Panc1 (cell line): ENCODE measurements around the gene TBX1. TPM values are rescaled to one million over a fixed set of nuclear protein-coding genes. Genes with fewer than 3 reads are reported as not detected.

Experiments
- ATAC-seq: fragments of 200-7000 bp; cut with Tn5 transposase; 2 replicates; pipeline ENCODE4 v1.9.1; 2020; ENCODE audit warnings: mild to moderate bottlenecking, moderate library complexity
- BruUV-seq: library from RNA; stranded (reverse); fragments of 400-500 nt; replicated peaks from 2 replicates; lab custom pipeline; 2021; lab: Mats Ljungman, UMichigan
- CTCF ChIA-PET: fragments of 300-600 bp; sonication (Branson Sonifier 250); formaldehyde crosslinking; loops from one replicate; lab custom pipeline; 2022; ENCODE audit warnings: antibody characterized with exemption; lab: Charles Lee
- POLR2A ChIA-PET: fragments of 300-600 bp; sonication (Branson Sonifier 250); formaldehyde crosslinking; loops from one replicate; lab custom pipeline; 2022; ENCODE audit warnings: antibody characterized with exemption; lab: Charles Lee
- DNase-seq: peaks from one replicate; pipeline ENCODE4 v3.0.0-alpha.2; 2010; ENCODE audit warnings: low read depth, low spot score
- H3K27ac ChIP-seq: 2 replicates; pipeline ENCODE4 v1.5.1; 2011; ENCODE audit warnings: mild to moderate bottlenecking, low read length, inconsistent platforms
- H3K27me3 ChIP-seq: fragments of 200-500 bp; sonication (Bioruptor generic); 2 replicates; pipeline ENCODE4 v1.6.0; 2014; ENCODE audit warnings: low read length, inconsistent platforms; ENCODE audit not compliant: control insufficient read depth, insufficient read depth
- H3K36me3 ChIP-seq: fragments of 200-500 bp; sonication (Bioruptor generic); 2 replicates; pipeline ENCODE4 v1.5.1; 2014; ENCODE audit warnings: inconsistent platforms, mild to moderate bottlenecking, low read length, moderate library complexity; ENCODE audit not compliant: control insufficient read depth, insufficient read depth
- H3K4me1 ChIP-seq: 2 replicates; pipeline ENCODE4 v1.5.1; 2011; ENCODE audit warnings: inconsistent platforms, mild to moderate bottlenecking, low read length, moderate library complexity; ENCODE audit not compliant: control insufficient read depth, insufficient read depth
- H3K4me3 ChIP-seq, 2 experiments: 2 replicates each; pipeline ENCODE4 v1.5.1; 2011 to 2012; ENCODE audit warnings: low read depth in 2 of 2, low read length in 2 of 2, mild to moderate bottlenecking in 2 of 2, inconsistent platforms in 1 of 2, moderate library complexity in 1 of 2
- H3K9me3 ChIP-seq: fragments of 200-500 bp; sonication (Bioruptor generic); 2 replicates; pipeline ENCODE4 v1.5.1; 2014; ENCODE audit warnings: low read depth, mild to moderate bottlenecking, inconsistent platforms, low read length, moderate library complexity; ENCODE audit not compliant: control insufficient read depth, insufficient read depth
- POLR2AphosphoS5 ChIP-seq: IDR thresholded peaks from 2 replicates; pipeline ENCODE4 v1.6.1; 2012; ENCODE audit warnings: mild to moderate bottlenecking, low read depth, low read length, moderate library complexity
- SIN3A ChIP-seq: IDR thresholded peaks from 2 replicates; pipeline ENCODE4 v1.6.1; 2012; ENCODE audit warnings: low read depth, mild to moderate bottlenecking, low read length, moderate library complexity, borderline replicate concordance; ENCODE audit not compliant: insufficient read depth
- TCF7L2 ChIP-seq: IDR thresholded peaks from 2 replicates; pipeline ENCODE4 v1.6.1; 2011; ENCODE audit warnings: mild to moderate bottlenecking, low read depth, low read length, inconsistent platforms
- in situ Hi-C: cut with HindIII; loops from 2 replicates; pipeline ENCODE4 v1.10.0; 2016; ENCODE audit warnings: low sequenced_read_pairs, low pct_unique_long_range_greater_than_20kb
- intact Hi-C: fragments of 100-400 bp; cut with micrococcal nuclease; formaldehyde crosslinking; loops from one replicate; pipeline ENCODE4 v1.10.0; 2022; ENCODE audit not compliant: unreplicated experiment
- total RNA-seq: library from RNA; stranded (reverse); gene quantifications from one replicate; pipeline ENCODE4 v1.2.1, GENCODE V29; 2021; ENCODE audit not compliant: unreplicated experiment
- TF ChIP-seq, protein P1 (sequence below): fragments of 450-650 bp; IDR thresholded peaks from 2 replicates; pipeline ENCODE4 v1.5.1; 2017; ENCODE audit warnings: mild to moderate bottlenecking
- TF ChIP-seq, protein P2 (sequence below), 2 experiments: IDR thresholded peaks; 2 replicates each; pipeline ENCODE4 v1.6.1; 2011 to 2012; ENCODE audit warnings: low read depth in 2 of 2, control low read depth in 1 of 2, low read length in 1 of 2, mild to moderate bottlenecking in 1 of 2, moderate library complexity in 1 of 2; ENCODE audit not compliant: insufficient read depth in 1 of 2

TBX1 gene
- total RNA-seq, 1 experiment from 2014 or later: 91.7 TPM

DNA sequence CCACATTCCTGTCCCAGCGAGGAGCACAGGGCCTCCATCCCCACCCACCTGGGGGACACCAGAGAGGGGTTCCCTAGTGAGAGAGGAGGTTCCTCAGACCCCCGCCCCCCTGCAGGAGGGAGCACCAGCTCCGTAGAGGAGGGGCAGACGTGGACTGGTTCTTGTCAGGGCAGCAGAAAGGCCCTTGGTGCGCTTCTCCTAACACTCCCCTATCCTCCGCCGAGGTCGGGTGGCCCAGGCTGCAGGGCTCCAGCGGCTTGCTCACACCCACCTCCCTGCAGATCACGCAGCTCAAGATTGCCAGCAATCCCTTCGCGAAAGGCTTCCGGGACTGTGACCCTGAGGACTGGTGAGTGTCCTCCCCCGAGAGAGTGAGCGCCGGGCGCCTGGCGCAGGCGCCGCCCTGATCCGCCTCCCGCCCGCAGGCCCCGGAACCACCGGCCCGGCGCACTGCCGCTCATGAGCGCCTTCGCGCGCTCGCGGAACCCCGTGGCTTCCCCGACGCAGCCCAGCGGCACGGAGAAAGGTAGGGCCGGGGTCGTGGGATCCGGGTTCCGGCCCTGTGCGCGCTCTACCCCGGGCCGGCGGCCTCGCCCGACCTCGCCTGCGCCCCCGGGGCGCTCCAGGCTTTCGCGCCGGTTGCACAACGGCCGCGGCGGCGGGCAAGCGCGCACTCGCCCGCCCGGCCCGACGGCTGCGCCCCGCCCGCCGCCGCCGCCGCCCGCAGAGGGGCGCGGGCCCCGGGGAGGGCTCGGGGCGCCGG is 5.1 kb downstream of the TBX1 start:
- intact Hi-C loops (no loop called here), in situ Hi-C loops (no loop called here)
- Histone ChIP-seq H3K4me3 (0 out of 4 replicates have a peak overlapping the region, but pooled peaks of 1 of the 2 experiments have one; percentile 2), H3K27me3 (no peaks in the 10 kb centered on the region), H3K27ac (peak overlapping the region; percentile 76; the same call in 1 of the 2 replicates), H3K4me1 (peaks cover 20% of the 10 kb centered on the region), H3K36me3 (no peaks in the 10 kb centered on the region; the same call in 1 of the 2 replicates), H3K9me3 (no peaks in the 10 kb centered on the region)
- TF ChIP-seq TCF7L2: no peak
- TF ChIP-seq SIN3A: no peak
- peak; percentile 27; the same call in 1 of the 2 replicates for TF ChIP-seq POLR2AphosphoS5
- TF ChIP-seq, protein P1, sequence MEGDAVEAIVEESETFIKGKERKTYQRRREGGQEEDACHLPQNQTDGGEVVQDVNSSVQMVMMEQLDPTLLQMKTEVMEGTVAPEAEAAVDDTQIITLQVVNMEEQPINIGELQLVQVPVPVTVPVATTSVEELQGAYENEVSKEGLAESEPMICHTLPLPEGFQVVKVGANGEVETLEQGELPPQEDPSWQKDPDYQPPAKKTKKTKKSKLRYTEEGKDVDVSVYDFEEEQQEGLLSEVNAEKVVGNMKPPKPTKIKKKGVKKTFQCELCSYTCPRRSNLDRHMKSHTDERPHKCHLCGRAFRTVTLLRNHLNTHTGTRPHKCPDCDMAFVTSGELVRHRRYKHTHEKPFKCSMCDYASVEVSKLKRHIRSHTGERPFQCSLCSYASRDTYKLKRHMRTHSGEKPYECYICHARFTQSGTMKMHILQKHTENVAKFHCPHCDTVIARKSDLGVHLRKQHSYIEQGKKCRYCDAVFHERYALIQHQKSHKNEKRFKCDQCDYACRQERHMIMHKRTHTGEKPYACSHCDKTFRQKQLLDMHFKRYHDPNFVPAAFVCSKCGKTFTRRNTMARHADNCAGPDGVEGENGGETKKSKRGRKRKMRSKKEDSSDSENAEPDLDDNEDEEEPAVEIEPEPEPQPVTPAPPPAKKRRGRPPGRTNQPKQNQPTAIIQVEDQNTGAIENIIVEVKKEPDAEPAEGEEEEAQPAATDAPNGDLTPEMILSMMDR: no peak
- TF ChIP-seq, protein P2, sequence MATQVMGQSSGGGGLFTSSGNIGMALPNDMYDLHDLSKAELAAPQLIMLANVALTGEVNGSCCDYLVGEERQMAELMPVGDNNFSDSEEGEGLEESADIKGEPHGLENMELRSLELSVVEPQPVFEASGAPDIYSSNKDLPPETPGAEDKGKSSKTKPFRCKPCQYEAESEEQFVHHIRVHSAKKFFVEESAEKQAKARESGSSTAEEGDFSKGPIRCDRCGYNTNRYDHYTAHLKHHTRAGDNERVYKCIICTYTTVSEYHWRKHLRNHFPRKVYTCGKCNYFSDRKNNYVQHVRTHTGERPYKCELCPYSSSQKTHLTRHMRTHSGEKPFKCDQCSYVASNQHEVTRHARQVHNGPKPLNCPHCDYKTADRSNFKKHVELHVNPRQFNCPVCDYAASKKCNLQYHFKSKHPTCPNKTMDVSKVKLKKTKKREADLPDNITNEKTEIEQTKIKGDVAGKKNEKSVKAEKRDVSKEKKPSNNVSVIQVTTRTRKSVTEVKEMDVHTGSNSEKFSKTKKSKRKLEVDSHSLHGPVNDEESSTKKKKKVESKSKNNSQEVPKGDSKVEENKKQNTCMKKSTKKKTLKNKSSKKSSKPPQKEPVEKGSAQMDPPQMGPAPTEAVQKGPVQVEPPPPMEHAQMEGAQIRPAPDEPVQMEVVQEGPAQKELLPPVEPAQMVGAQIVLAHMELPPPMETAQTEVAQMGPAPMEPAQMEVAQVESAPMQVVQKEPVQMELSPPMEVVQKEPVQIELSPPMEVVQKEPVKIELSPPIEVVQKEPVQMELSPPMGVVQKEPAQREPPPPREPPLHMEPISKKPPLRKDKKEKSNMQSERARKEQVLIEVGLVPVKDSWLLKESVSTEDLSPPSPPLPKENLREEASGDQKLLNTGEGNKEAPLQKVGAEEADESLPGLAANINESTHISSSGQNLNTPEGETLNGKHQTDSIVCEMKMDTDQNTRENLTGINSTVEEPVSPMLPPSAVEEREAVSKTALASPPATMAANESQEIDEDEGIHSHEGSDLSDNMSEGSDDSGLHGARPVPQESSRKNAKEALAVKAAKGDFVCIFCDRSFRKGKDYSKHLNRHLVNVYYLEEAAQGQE (IDR thresholded peaks at IDR 0.05; ENCODE audit: insufficient read depth in 1 of 2, low read depth in 2 of 2, low read length in 1 of 2): no peak
- DNase-seq (no peak), ATAC-seq (peak; percentile 25)
- CTCF ChIA-PET: no interaction called here
- no TSS peak for BruUV-seq
- POLR2A ChIA-PET: no interaction called here

DNA sequence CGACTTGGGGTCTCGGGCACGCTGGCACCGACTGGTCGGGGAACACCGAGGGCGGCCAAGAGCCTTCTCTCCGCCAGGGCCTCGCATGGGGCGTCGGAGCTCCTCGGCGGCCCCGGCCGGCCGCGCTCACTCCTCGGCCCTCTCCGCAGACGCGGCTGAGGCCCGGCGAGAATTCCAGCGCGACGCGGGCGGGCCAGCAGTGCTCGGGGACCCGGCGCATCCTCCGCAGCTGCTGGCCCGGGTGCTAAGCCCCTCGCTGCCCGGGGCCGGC is 5.6 kb downstream of the TBX1 start:
- BruUV-seq: no TSS peak
- in situ Hi-C loops: no loop called here
- Histone ChIP-seq H3K4me1 (peaks cover 23% of the 10 kb centered on the region), H3K36me3 (no peaks in the 10 kb centered on the region; the same call in 1 of the 2 replicates), H3K27me3 (no peaks in the 10 kb centered on the region), H3K4me3 (no peak overlapping the region), H3K27ac (no peak overlapping the region), H3K9me3 (no peaks in the 10 kb centered on the region)
- intact Hi-C loops: no loop called here
- ATAC-seq: no peak
- TF ChIP-seq, protein P1: no peak
- TF ChIP-seq, protein P2 (IDR thresholded peaks at IDR 0.05; ENCODE audit: insufficient read depth in 1 of 2, low read depth in 2 of 2, low read length in 1 of 2): no peak
- no peak for TF ChIP-seq TCF7L2
- no peak for TF ChIP-seq POLR2AphosphoS5
- no peak for TF ChIP-seq SIN3A
- POLR2A ChIA-PET: no interaction called here
- CTCF ChIA-PET: no interaction called here
- no peak for DNase-seq
